ENCODE measurements around the gene JUNB. TPM values are rescaled to one million over a fixed set of nuclear protein-coding genes. Genes with fewer than 3 reads are reported as not detected.

Gene JUNB
- total and polyA plus RNA-seq, 7 donors: 25.1 to 217 (median 37.4) TPM

DNA sequence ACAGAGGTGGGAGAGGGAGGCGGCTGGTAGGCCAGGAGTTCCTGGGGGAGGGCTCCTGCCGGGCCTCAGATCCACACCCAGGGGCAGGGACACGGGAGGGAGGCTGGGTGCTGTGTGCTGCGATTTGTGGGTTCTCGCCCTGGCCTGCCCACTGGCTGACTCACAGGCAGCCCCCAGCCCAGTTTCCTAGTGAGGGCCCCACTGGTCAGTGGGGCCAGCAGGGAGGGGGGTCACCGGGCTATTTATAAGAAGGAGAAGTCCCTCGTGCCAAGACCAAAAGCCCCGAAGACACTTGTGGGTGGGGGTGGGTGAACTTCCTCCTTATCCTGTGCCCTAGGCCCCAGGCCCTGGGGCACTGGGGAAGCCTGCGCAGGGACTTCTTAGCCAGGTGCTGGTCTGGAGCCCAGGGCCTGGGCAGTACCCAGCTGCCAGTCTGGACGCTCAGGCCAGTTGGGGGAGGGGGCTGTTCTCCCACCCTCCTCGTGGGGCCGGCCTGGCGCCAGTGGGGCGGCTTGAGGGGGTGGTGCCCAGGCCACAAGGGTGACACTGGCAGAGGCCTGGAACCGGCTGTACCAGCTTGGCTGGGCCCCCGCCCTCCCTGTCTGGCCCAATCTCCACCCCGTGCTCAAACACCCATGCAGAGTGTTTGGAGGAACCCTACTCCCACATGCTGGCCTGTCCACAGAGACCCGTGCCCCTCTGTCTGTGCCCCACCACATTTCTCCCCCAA, 5.0 kb upstream of the JUNB start:
- ATAC-seq (no peak), DNase-seq (peak; percentile 65 to 78)
- no peaks in the 10 kb centered on the region for H3K27me3 ChIP-seq (ENCODE audit: insufficient read depth in 3 of 3, low read length in 2 of 3)

DNA sequence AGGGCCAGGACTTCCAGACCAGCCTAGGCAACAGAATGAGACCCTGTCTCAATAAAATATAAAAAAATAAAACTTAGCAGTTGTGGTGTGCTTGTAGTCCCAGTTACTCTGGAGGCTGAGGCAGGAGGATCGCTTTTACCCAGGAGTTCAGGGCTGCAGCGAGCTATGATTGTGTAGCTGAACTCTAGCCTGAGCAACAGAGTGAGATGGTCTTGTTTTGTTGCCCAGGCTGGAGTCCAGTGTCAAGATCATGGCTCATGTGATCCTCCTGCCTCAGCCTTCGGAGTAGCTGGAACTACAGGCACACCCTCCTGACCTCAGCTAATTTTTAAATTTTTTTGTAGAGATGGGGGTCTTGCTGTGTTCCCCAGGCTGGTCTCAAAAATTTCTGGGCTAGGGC, 4.3 kb upstream of the JUNB start:
- ATAC-seq (no peak), DNase-seq (no peak)
- Histone ChIP-seq H3K4me1 (peaks cover 35% of the 10 kb centered on the region), H3K36me3 (ENCODE audit: insufficient read depth in 1 of 2, low read depth in 1 of 2) (no peaks in the 10 kb centered on the region), H3K4me3 (no peak overlapping the region), H3K9me3 (no peaks in the 10 kb centered on the region), H3K27ac (peak overlapping the region; percentile 99), H3K27me3 (ENCODE audit: insufficient read depth in 3 of 3, low read length in 2 of 3) (no peaks in the 10 kb centered on the region)
- intact Hi-C loops (cut with DNase I): no loop called here
- TF ChIP-seq, protein P1, sequence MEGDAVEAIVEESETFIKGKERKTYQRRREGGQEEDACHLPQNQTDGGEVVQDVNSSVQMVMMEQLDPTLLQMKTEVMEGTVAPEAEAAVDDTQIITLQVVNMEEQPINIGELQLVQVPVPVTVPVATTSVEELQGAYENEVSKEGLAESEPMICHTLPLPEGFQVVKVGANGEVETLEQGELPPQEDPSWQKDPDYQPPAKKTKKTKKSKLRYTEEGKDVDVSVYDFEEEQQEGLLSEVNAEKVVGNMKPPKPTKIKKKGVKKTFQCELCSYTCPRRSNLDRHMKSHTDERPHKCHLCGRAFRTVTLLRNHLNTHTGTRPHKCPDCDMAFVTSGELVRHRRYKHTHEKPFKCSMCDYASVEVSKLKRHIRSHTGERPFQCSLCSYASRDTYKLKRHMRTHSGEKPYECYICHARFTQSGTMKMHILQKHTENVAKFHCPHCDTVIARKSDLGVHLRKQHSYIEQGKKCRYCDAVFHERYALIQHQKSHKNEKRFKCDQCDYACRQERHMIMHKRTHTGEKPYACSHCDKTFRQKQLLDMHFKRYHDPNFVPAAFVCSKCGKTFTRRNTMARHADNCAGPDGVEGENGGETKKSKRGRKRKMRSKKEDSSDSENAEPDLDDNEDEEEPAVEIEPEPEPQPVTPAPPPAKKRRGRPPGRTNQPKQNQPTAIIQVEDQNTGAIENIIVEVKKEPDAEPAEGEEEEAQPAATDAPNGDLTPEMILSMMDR (IDR thresholded peaks at IDR 0.05): no peak
- 71 to 77% (median 72%) methylated on average over 3 of the region's 3 CpGs for WGBS, 3 donors

More for the DNA sequence above, 5.0 kb upstream of the JUNB start:
- Histone ChIP-seq H3K27ac (peak overlapping the region; percentile 99), H3K36me3 (ENCODE audit: insufficient read depth in 1 of 2, low read depth in 1 of 2) (no peaks in the 10 kb centered on the region), H3K4me3 (no peak overlapping the region), H3K9me3 (no peaks in the 10 kb centered on the region), H3K4me1 (peaks cover 35% of the 10 kb centered on the region)
- intact Hi-C loops (cut with DNase I): no loop called here
- WGBS, 3 donors: 40 to 50% (median 42%) methylated on average over 12 to 18 of the region's 18 CpGs
- TF ChIP-seq, protein P1 (IDR thresholded peaks at IDR 0.05): no peak

DNA sequence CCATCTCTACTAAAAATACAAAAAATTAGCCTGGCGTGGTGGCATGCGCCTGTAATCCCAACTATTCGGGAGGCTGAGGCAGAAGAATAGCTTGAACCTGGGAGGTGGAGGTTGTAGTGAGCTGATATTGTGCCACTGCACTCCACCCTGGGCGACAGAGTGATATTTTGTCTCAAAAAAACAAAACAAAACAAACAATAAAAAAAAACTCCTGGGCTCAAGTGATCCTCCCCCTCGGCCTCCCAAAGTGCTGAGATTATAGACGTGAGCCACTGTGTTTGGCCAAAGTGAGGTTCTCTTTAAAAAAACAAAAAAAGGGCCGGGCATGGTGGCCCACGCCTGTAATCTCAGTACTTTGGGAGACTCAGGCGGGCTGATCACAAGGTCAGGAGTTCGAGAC, 3.8 kb upstream of the JUNB start:
- ATAC-seq: no peak
- Histone ChIP-seq H3K4me1 (peaks cover 35% of the 10 kb centered on the region), H3K27ac (peak overlapping the region; percentile 99), H3K27me3 (ENCODE audit: insufficient read depth in 3 of 3, low read length in 2 of 3) (no peaks in the 10 kb centered on the region), H3K36me3 (ENCODE audit: insufficient read depth in 1 of 2, low read depth in 1 of 2) (no peaks in the 10 kb centered on the region), H3K4me3 (no peak overlapping the region), H3K9me3 (no peaks in the 10 kb centered on the region)
- intact Hi-C loops (cut with DNase I): no loop called here
- WGBS, 3 donors: 71 to 78% (median 75%) methylated on average over 10 of the region's 10 CpGs
- no peak for DNase-seq
- TF ChIP-seq, protein P1 (IDR thresholded peaks at IDR 0.05): no peak

DNA sequence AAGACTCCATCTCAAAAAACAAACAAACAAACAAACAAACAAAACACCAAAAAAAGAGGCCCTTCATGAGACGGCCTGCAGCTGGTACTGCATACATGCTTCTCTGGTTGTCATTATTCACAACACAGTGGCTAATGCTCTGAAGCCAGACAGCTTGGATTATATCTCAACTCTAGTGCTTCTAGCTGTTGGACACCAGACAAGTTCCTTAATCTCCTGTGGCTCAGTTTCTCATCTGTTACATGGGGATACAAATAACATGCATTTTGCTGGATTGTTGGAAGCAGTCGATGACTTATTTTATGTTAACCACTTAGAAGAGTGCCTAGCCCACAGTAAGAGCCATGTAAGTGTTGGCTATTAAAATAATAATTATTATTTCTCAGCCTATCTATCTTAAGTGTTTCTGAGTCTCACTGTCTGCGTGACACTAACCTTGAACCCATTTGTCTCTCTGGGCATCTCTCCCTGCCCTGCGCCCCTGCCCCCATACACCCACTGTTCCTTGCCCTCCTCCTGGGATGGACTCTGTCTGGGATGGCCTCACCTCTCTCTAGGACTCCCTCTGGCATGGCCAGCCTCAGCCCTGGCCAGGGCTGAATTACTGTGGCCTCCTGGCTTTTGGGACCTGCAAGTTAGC, 3.1 kb upstream of the JUNB start:
- peaks cover 32% of the 10 kb centered on the region for H3K4me1 ChIP-seq

More for the DNA sequence above, 3.1 kb upstream of the JUNB start:
- WGBS, 3 donors: 35 to 57% (median 37%) methylated on average over 4 of the region's 4 CpGs
- Histone ChIP-seq H3K27me3 (ENCODE audit: insufficient read depth in 3 of 3, low read length in 2 of 3) (no peaks in the 10 kb centered on the region), H3K9me3 (no peaks in the 10 kb centered on the region), H3K27ac (peak overlapping the region; percentile 99), H3K4me3 (peak overlapping the region; percentile 99), H3K36me3 (ENCODE audit: insufficient read depth in 1 of 2, low read depth in 1 of 2) (no peaks in the 10 kb centered on the region)
- intact Hi-C loops (cut with DNase I): no loop called here
- TF ChIP-seq, protein P1 (IDR thresholded peaks at IDR 0.05): no peak
- no peak for ATAC-seq
- no peak for DNase-seq

Measured in psoas muscle (tissue), 8 donors.